HG02642 (cell line): ENCODE measurements around the gene PIGN.
"Not testable (repeated sequence)": the region's sequence is repeated elsewhere in the genome, so short reads cannot be mapped to it uniquely, and the experiment has no call there.

Experiments used
- ATAC-seq: cut with Tn5 transposase; IDR thresholded peaks from one replicate; pipeline ENCODE4 v1.9.1; 2021; ENCODE audit warnings: mild to moderate bottlenecking; ENCODE audit not compliant: unreplicated experiment, poor library complexity

Gene PIGN

DNA sequence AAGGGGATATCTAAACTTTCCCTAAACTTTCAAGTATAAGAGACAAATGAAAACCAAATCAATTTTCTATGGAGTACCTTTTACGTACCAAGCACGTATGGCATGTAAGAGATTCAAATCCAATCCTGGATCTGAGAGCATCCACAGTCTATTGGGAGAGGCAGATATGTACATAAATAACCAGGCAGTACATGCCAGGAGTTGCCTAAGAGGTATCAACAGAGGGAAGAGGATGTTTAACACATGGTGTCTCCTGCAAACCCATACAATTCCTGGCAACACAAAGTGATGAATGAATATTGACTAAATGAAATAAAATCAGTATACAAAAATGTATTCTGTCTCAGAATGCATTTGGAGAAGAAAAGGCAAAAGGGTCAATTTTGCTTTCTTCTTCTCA is 116.6 kb downstream of the PIGN start:
- ATAC-seq = no peak

- ATAC-seq = no peak
Observed at GRCh38 chr18:62069556-62069955, 117.3 kb downstream of the PIGN start.

DNA sequence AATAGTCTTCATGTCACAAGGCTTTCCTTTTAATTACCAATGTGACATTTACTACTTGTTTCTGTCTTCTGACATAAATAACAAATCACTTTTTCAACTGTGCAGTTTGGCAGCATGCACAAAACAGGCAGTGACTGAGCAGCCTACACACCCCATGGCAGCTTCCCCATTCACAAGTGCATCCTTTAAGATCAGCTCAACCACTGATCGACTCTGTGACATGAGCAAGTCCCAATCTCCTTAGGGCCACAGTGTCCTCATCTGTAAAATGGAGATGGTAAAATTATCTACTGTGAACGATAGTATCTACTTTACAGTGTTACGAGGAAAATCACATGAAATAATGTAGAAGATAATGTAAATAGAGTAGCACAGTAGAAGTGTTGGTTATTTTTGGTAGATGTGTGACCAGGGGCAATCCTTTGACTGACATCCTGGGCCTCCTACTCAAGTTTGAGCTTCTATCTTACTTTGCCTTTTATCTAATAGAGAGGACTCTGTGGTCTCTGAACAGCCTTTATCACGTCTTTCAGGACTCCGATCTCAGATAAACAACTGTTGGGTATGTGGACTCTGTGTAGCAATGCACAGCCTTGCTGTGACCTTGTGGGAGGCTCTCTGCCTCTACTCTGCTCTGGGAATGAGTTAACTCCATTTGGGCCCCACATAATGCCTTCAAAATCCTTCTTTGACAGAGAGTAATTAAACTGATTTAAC is 120.6 kb downstream of the PIGN start:
- ATAC-seq = no peak

GRCh38 chr18:62064361-62064760 is 122.5 kb downstream of the PIGN start:
- ATAC-seq = no peak

DNA sequence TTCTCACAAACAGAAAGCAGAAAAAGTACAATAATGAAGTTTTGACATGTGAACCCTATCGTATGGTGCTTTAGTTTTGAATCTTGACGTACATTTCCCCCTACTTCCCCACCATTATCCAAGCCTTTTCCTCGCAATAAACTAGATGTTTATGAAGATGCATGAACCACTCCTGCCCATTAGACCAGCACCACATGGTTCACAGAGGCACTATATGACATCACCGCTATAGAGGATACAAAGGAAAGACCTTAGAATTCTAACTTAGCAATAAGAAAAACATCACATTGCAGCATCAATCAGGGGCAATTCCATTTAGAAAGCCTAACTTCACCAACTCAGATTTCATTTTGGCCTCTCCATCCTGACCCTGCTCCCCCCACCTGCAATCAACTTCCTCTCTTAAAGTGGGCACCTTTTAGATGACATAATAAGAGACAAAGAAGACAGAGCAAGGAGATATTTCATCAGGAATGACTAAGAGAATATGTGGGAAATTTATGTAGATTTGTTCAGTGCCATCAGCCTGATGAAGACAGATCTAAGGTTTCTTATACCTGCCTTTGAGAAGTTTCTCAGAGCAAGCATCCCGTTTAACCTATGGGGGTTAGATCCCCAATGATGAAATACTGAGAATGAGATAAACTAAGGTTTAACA is 124.9 kb downstream of the PIGN start:
- no peak for ATAC-seq

DNA sequence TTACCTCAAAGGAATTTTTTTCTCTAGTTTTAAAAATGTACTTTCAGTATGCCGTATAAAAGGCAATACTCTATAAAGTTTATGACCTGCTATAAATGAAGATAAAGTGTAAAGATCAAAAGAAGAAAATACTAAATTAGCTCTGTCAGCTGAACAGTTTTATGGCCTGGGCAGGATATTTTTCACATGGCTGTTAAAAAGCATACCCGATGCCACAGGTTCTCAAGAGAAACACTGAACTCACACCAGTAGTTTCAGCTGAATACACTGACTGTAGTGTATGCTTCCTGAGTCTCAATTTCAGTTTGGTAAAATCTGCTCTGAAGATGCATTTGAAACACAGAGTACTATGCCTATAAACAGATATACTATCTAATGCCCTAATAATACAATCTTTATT is 126.0 kb downstream of the PIGN start:
- ATAC-seq = no peak

- ATAC-seq = no peak
Observed at GRCh38 chr18:62054929-62055498, 131.8 kb downstream of the PIGN start.

- ATAC-seq = no peak
Observed at GRCh38 chr18:62048279-62048678, 138.6 kb downstream of the PIGN start.

GRCh38 chr18:62045316-62045715 is 141.5 kb downstream of the PIGN start:
- no peak for ATAC-seq

DNA sequence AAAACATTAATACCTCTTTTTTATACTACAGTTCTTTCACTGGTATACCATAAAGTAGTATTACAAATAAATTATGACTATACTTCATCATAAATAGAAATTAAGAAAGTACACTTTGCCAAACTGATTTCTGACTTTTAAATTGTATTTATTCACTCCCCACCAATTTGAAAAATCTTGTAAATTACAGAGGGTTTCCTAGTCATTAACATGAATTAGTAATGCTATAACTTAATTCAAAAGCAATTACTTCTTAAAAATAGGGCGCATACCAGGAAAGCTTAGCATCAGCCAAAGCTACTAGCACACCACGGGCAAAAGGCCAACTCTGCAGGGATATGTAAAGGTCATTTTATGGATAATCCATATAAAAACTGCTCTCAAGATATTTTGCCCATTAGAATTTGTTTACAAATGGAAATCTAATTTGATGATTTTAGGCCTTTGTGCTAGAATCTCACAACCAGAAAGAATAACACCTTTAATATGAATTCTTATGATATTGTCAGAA is 142.3 kb downstream of the PIGN start:
- no peak for ATAC-seq

DNA sequence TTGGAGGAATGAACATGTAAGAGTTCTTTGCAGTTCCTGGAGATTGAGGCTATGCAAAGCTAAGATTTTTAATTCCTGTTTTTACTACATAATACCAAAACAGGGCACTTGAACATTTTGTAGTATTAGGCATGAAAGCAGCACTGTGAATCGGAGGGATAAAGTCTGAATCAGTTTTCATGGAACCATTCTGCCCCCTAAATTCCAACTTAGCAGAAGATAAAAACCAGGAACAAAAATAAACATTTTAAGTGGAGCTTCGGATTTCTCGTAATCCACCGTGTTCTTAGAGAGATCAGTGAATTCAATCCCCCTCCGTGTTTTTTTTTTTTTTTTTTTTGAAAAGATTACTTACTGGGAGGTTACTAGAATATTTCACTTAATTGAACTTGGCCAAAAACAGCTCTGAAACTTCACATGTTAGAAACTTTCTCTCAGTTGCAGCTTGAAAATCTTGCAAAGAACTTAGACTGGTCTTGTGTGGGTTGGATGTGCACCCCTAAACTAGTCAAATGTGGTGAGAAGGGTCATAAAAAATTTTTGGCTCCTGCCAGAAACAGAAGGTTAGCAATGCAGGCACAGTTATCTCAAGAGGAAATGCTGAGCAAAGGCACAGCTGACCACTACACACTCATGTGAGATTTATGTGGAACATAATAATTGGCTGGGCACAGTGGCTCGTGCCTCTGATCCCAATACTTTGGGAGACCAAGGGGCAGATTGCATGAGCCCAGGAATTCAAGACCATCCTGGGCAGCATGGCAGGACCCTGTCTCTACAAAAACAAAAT is 148.7 kb downstream of the PIGN start:
- ATAC-seq = no peak

GRCh38 chr18:62037012-62037742 is 149.7 kb downstream of the PIGN start:
- ATAC-seq = no peak

- ATAC-seq = not testable (repeated sequence)
Observed at GRCh38 chr18:62034286-62034685, 152.6 kb downstream of the PIGN start.

- no peak for ATAC-seq
Observed at GRCh38 chr18:62033756-62034155, 153.1 kb downstream of the PIGN start.

GRCh38 chr18:62033207-62033606 is 153.6 kb downstream of the PIGN start:
- ATAC-seq = no peak

DNA sequence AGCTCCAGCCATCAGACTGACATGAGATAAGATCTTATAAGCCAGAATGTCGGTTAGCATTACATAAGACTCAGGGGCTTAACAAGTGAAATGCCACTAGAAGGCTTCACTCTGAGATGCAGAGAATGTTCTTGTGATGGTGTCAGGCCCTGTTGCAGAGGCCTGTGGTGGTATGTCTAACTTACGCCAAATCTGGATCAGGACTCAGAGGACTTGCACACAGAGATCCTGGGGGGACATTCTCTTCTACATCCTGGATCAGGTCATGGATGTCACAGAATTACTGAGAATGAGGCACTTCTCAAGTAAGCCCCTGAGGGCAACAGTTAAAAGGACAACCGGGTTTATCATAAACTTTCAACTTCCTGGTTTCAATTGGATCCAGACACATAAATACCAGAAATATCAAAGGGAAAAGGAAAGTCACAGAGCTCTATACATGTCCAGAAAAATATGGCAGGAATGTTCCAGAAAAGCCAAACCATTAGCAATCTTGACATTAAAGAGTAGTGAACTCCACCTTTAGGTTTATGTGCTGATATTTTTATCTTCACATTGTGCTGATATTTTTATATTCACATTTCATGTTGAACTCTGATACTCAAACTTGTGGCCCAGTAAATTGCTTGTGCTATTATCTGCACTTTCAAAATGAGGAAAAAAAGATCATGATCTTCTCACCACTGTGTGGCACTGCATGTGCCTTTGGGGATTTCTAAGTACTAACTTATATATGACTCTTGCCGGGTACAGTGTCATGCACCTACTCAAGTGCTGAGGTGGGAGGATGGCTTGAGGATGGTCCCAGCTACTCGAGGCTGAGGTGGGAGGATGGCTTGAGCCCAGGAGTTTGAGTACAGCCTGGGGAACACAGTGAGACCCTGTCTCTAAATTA is 156.5 kb downstream of the PIGN start:
- no peak for ATAC-seq

GRCh38 chr18:62028715-62029114 is 158.1 kb downstream of the PIGN start:
- ATAC-seq = no peak

- no peak for ATAC-seq
Observed at GRCh38 chr18:62027914-62028520, 158.8 kb downstream of the PIGN start.

- ATAC-seq = no peak
Observed at GRCh38 chr18:62026586-62026985, 160.3 kb downstream of the PIGN start.
